NCI-H524 treated with DMSO at 0.1 percent for 48 hours (cell line): Measurements from ENCODE around the gene NSD2.

Experiments
- DNase-seq: peaks from one replicate; lab custom pipeline; 2025; lab: John Stamatoyannopoulos, UW

The NSD2 gene

DNA sequence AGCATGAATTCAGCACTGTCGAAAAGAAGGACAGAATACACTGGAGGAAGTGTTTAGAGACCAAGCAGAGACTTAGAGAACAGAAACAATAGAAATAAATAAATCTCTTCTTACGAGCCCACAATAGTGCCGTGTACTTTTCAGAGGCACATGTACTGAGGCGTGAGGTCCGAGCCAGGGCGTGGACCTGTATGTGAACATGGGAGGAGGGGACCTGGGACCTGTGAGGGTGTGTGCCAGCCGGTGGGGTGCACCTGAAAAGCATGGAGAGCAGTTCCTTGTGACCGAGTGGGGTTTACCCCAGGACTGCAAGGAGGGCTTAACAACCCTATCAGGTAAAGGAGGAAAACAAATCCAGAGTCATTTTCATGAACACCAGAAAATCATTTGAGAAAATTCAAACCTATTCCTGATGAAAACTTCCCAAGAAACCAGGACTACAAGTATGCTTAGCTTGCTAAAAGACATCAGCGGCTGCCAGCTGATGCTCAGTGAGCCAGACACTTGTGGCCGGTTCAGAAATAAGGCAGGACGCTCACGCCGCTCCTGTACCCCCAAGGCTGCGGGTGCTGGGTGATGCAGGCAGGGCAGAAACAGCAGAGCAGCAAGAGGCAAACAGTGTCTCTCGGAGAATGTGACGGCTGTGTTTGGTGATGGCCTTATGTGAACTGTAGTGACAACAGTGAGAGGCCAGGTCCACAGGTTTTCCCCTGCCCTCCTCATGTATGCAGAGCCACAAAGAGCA, 100.4 kb downstream of the NSD2 start:
- no peak for DNase-seq

DNA sequence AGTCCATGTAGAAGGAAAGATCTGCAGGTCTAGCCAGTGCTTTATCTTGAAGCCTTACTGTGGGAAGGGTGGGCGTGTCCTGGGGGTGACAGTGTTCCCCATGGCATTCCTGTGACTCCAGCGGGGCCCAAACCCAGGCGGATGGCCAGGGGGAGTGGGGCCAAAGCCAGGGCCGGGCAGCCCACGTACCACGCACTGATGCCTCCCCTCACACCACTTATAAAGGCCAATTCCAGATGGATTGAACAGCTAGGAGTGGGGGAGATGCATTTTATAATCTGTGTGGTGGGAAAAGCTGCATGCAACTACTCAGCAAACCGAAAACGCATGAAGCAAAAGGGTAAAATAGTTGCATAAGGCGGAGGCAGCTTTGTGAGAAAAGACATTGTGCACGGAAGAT, 101.2 kb downstream of the NSD2 start:
- DNase-seq: no peak

GRCh38 chr4:1973218-1973617, 102.0 kb downstream of the NSD2 start:
- no peak for DNase-seq

GRCh38 chr4:1973661-1974060, 102.5 kb downstream of the NSD2 start:
- DNase-seq: no peak

GRCh38 chr4:1974840-1975239, 103.6 kb downstream of the NSD2 start:
- no peak for DNase-seq

GRCh38 chr4:1975391-1975801, 104.2 kb downstream of the NSD2 start:
- DNase-seq: no peak

- DNase-seq: no peak
Observed at GRCh38 chr4:1975880-1976279, 104.7 kb downstream of the NSD2 start.

DNA sequence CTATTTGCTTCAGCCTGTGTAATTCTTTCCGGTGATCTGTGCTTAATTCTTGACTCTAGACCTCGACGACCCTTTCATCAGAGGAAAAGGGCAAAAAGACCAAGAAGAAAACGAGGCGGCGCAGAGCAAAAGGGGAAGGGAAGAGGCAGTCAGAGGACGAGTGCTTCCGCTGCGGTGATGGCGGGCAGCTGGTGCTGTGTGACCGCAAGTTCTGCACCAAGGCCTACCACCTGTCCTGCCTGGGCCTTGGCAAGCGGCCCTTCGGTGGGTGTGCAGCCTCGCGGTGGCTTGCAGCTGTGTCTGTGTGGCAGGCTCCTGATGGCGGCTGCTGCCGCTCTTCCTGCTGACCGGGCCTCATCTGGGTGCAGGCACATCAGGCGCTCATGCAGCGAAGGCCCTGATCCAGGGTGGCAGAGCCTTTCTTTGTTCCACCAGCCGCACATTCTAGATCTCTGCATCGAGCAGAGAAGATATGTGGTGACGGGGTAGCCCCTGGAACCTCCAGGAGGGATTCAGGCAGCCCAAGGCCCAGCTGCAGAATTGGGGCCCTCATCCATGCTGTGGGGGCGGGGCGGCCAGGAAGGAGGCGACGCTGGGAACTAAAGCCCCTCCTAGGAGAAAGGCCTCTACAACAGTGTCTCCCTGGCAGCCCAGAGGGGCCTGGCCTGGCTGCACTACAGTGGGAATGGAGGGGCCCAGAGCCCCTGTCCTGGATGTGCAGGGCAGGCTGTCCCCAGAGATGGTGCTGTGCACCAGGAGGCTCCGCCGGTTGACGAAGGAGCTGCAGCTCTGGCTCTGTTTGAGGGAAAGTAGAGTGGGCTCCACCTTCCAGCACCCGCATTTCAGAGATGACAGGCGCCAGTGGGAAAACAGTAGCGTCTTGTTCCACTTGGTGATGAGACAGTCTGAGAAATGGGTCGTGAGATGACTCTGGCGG, 105.5 kb downstream of the NSD2 start:
- no peak for DNase-seq

- no peak for DNase-seq
Observed at GRCh38 chr4:1978226-1978625, 107.0 kb downstream of the NSD2 start.

DNA sequence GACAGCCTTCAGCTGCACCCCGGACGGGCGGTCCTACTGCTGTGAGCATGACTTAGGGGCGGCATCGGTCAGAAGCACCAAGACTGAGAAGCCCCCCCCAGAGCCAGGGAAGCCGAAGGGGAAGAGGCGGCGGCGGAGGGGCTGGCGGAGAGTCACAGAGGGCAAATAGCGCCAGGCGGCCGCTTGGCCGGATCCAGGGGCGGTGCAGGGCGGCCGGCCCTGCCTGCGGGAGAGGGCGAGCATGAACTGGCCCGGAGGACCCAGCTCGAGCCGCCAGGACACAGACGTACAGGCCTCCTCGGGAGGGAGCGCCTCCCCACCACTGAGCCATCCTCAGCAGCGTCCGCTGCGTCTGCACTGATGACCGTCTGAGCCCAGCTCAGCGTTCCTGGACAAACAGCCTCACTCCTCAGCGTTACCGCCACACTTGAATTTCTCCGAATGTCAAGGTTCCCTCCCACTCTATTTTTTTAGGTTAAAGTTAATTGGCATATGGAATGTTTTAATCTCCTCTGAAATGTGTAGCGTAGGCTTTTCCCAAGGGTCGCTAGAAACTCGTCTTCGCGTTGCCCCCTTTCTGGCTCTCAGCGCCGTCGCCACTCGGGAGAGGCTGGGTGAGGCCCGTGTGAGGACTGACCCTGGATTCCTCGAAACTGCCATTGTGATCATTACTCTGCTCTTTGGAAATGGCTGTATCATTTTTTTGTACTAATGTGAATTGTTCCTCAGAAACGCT, 107.7 kb downstream of the NSD2 start:
- no peak for DNase-seq

DNA sequence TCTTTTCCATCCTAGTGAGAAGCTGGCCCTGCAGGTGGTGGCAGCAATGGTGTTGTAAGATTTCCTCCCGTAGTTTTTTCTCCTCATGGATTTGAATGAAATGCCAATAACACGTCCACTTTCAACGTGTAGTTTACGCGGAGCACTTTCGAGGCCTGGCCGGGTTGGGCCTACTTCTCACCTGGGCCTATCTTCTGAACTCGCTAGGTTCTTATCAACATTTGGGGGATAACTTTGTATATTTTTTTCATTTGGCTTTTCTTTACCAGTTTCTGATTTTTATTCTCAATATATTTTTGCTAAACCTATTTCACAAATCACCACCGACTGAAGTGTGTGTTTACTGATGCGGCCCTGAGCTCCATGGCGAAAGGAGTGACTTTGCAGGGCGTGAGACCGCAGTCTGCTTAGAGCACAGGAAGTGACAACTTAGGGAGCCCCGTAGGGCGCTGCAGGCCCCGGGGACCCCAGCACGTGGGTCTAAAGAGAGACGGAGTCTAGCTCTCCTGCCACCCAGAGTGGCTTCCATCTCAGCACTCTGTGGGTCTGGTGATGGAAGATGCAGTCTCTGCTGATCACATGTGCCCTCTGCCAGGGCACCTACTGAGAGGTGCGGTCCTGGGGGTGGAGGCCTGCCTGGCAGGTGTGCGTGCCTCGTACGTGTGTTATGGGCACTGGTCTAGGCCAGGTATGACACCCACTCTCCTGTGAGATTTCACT, 108.4 kb downstream of the NSD2 start:
- no peak for DNase-seq

GRCh38 chr4:1980561-1981041, 109.4 kb downstream of the NSD2 start:
- no peak for DNase-seq

DNA sequence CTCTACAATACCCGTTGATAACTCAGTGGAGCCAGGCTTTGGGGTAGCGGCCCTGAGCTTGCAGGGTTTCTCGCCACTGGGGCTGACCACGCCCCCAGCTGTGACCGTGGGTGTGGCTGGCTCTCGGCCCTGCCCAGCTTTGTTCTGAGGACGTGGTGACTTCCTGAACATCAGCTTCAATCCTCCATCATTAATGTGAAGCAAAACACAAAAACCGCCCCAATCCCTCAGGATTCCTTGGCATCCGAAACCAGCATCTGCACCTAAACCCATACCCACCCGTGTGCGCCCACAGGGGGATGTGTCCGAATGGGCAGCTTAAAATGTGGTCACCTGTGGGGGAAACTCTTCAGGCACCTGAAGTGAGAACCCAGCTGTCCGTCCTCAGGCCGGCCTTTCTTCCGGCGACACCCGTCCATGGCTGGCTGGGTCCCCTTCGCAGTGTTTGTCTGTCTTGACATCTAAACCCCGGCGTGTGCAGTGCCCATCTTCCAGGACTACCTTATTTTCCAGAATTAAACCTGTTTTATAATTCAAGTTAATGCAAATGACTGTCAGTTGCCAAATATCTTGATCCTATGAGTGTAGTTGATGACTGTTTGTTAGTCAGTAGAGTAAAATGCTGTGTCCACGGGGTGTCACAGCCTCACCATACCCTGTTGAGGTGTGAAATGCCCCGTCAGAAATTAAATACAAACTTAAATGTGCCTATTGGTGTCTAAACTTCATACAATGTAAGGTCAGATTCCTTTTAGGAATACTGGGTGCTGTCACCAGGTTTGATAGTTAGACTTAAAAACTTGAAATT, 110.3 kb downstream of the NSD2 start:
- DNase-seq: no peak

DNA sequence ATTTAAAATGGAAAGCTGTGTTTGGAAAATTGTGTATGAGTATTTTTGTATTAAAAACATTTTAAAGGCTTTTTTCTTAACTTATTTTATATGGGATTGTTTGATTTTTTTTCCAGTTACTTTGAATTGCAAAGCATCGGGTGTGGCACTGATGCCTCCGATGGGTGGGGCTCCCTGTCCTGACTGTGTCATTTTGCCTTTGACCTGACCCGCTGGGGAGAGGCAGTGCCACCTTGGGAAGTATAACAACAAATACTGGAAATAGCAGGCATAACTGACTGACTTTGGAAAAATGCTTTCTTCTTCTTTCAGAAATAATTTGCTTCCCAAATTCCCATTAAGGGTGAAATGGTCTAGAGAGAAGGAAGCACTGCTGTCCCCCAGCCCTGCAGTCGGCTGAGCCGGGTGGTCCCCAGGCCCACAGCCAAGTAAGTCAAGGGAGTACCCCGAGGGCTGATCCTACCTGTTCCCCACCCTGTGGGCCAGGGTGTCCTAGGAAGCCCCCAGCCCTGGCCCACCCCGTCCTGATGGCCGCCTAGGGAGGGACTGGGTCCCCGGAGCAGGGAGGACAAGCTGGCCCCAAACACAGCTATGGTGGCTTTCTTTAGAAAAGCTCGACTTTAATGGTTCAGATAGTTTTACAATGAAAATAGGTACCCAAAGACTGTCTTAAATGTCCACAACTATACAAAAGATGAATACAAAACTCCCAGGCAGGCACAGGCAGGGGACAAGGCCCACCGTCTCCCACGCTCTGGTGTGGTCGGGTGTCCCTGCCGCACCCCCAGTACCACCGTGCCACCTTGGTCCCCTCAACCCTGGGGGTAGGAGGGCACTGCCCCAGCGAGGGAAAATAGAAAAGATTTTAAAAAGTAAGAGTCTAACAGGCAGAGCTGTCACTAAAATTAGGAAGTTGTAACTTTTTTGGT, 111.2 kb downstream of the NSD2 start:
- DNase-seq: no peak

- no peak for DNase-seq
Observed at GRCh38 chr4:1983053-1983845, 112.1 kb downstream of the NSD2 start.

DNA sequence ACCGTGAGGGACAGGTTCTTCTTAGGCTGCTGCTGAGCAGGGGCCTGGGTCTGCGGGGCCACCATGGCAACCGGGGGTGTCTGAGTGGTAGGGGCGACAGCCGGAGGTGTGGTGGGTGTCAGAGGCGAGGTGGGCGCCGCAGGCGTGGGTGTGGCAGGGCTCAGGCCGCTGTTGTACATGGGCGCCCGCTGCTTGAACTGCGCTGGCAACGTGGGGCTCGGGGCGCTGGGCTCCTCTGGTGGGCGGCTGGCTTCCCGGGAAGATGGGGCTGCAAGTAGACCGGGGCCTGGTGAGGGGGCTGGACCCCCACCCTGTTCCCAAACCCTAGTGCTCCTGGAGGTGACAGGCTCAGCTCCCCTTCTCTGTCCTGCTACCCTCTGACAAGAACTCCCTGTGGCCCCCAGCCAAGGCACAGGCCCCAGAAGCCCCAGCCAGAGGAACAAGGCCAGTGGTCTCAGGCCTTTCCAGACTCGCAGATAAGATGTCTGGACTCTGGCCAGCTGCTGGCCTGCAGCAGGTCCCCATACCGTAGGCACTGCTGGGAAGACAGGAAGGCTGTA, 112.7 kb downstream of the NSD2 start:
- DNase-seq: no peak

GRCh38 chr4:1984406-1985191, 113.4 kb downstream of the NSD2 start:
- DNase-seq: no peak

DNA sequence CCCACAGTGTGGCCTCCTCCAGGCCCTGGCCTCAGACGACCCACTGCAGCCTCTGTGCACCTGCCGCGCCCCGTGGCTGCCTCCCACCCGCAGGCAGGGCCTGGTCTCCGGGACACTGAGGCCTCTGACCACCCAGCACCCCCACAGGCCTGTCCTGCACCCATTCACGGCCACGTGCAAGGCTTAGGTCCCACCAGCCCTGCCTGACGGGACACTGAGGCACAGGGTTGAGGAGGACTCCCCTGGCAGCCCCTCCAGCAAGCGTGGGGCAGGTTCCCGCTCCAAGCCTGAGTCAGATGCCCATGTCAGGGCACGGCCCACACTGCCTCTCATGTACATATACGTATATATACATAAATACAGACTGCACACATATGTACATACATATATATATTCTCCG, 114.1 kb downstream of the NSD2 start:
- DNase-seq: no peak
